ENCODE measurements around the gene PLAC8.
"Not testable (repeated sequence)": the region's sequence is repeated elsewhere in the genome, so short reads cannot be mapped to it uniquely, and the experiment has no call there.

PLAC8 gene

DNA sequence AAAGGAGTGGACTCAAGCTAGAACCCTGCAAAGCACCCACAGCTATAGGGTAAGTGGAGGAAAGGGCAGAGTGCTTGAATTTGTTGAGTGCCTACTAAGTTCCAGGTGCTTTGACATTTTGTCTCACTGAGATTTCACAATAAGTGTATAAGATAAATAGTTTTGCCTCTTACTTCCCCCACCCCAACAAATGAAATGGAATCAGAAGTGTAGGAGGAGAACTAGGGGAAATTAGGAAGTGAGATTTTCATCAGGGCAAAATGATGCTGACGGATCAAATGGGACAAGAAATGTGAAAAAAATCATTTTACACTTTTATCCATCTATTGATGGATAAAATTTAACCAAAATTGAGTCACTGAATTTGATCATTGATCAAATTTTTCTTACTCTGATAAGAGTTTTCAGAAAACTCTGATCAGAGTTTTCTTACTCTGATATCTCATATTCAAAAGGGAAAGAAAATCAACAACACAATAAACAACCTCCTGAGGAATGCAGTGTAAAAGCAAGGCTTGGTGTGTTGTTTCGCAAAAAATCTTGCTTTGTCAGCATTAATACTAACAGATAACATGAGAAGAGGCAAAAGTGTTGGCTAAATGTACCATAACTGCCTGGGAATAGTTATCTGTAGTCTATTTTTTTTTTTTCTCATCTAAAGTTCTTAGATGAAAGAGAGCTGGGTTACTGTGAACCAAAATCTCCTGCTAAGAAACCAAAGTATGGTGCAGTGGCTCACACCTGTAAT lies 24.9 kb downstream of the PLAC8 start:
- no peak overlapping the region for H3K4me3 ChIP-seq (ENCODE audit: control insufficient read depth, low read depth, low read length)
- TF ChIP-seq, protein P1, sequence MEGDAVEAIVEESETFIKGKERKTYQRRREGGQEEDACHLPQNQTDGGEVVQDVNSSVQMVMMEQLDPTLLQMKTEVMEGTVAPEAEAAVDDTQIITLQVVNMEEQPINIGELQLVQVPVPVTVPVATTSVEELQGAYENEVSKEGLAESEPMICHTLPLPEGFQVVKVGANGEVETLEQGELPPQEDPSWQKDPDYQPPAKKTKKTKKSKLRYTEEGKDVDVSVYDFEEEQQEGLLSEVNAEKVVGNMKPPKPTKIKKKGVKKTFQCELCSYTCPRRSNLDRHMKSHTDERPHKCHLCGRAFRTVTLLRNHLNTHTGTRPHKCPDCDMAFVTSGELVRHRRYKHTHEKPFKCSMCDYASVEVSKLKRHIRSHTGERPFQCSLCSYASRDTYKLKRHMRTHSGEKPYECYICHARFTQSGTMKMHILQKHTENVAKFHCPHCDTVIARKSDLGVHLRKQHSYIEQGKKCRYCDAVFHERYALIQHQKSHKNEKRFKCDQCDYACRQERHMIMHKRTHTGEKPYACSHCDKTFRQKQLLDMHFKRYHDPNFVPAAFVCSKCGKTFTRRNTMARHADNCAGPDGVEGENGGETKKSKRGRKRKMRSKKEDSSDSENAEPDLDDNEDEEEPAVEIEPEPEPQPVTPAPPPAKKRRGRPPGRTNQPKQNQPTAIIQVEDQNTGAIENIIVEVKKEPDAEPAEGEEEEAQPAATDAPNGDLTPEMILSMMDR (conservative IDR thresholded peaks at IDR 0.05; ENCODE audit: control insufficient read depth, insufficient read depth, low read depth, low read length): no peak
- no peak for DNase-seq (ENCODE audit: low read depth)

DNA sequence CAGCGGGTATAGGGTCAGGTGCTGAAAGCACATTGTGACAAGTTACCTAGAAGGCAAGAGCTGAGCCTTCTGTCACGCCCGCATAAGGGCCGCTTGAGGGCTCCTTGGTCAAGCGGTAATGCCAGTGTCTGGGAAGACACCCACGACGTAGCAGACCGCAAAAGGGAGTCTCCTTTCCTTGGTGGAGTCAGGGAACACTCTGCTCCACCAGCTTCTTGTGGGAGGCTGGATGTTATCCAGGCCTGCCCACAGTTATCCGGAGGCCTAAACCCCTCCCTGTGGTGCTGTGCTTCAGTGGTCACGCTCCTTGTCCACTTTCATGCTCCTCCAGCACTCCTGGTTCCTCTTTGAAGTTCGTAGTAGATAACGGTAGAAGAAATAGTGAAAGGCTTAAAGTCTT lies 29.6 kb downstream of the PLAC8 start:
- DNase-seq (ENCODE audit: low read depth); H3K4me3 ChIP-seq (ENCODE audit: control insufficient read depth, low read depth, low read length): not testable (repeated sequence)

DNA sequence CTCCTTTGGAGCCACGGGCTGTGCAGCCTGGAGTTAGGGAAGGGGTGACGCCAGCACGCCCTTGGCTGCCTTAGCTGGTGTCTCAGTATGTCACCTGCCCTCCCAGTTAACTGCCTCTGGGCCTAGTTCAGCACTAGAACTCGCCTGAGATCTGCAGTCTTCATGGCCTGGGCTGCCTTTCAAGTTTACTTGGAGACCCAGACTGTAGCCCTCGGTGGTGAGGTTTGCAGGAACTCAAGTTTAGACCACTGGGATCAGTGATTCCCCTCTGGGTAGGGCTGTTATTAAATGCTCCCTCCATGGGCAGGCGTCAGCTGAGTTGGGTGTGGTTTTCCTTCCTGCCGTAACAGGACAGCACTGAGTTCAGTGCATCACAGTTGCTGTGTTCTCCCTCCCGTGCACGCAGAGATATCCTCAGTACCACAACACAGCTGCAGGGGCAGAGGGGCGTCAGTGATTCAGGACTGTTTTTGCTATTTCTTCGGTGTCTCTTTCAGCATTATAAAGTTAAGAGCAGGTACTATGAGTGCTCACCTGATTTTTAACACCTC lies 30.5 kb downstream of the PLAC8 start:
- TF ChIP-seq, protein P1 (conservative IDR thresholded peaks at IDR 0.05; ENCODE audit: control insufficient read depth, insufficient read depth, low read depth, low read length): no peak
- DNase-seq (ENCODE audit: low read depth): no peak
- no peak overlapping the region for H3K4me3 ChIP-seq (ENCODE audit: control insufficient read depth, low read depth, low read length)

DNA sequence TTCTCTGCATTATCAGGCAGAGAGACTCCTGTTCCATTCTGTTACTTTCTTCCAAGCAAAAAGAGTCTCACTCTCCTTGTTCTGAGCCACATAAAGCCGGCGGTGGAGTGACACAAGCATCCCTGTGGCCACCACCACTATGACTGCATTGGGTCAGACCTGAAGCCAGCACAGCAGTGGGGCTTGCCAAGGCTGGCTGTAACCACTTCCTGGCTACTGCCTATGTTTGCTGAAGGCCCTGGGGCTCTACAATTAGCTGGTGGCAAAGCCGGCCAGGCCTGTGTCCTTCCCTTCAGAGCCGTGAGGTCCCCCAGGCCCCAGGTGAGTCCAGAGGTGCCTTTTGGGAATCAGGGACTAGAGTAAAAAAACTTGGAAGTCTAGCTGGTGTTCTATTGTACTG lies 31.8 kb downstream of the PLAC8 start:
- no peak for DNase-seq (ENCODE audit: low read depth)
- H3K4me3 ChIP-seq (ENCODE audit: control insufficient read depth, low read depth, low read length): no peak overlapping the region
- TF ChIP-seq, protein P1 (conservative IDR thresholded peaks at IDR 0.05; ENCODE audit: control insufficient read depth, insufficient read depth, low read depth, low read length): no peak

DNA sequence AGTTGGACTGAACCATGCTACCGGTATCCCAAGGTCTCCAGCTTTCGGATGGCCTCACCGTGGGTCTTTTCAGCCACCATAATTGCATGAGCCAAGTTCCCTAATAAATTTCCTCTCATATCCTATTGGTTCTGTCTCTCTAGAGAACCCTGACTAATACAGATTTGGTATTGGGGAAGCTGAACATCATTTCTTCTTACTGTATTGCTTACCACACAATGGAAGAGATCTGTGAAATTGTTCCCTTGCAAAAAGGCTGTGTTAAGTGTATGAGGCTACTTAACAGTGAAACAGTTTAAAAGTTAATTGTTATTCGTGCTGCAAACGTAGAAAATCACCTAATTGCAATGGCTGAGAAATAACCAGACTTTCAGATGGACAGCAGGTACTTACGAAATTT lies 34.0 kb downstream of the PLAC8 start:
- no peak for DNase-seq (ENCODE audit: low read depth)
- TF ChIP-seq, protein P1 (conservative IDR thresholded peaks at IDR 0.05; ENCODE audit: control insufficient read depth, insufficient read depth, low read depth, low read length): no peak
- no peak overlapping the region for H3K4me3 ChIP-seq (ENCODE audit: control insufficient read depth, low read depth, low read length)

DNA sequence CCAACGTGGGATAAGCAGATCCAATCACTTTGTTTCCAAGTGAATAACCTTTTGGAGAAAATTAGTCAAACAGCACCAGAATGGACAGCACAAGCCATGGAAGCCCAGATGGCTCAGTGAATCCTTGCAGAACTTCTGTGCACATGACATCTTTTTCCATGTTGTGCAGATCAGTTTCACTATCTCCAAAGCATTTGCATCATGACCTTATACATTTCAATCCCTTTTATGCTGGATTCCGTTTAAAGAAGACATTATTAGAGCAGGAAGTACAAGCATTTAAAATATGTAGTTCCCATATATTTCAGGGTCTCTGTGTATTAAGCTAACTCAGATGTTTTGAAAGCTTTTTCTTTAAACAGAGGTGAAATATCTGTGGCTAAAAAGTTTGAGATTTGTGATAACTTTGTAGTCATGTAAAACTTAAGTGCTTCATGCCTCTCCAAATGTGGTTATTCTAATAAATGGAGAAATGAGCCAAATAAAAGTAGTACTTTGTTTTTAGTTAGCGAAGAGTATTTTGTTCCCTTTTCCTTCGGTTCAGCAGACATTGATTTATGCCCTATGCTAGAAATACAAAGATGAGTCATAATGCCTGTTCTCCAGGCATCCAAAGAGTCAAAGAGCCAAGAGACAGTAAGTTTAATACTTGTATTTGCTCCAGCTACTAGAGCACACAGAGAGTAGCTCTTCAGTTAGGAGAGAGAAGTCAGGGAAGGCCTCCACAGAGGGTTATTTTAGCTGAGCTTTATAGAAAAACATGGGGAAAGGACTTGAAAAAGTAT lies 39.0 kb downstream of the PLAC8 start:
- DNase-seq (ENCODE audit: low read depth): peak; percentile 83
- TF ChIP-seq, protein P1 (conservative IDR thresholded peaks at IDR 0.05; ENCODE audit: control insufficient read depth, insufficient read depth, low read depth, low read length): no peak
- no peak overlapping the region for H3K4me3 ChIP-seq (ENCODE audit: control insufficient read depth, low read depth, low read length)

DNA sequence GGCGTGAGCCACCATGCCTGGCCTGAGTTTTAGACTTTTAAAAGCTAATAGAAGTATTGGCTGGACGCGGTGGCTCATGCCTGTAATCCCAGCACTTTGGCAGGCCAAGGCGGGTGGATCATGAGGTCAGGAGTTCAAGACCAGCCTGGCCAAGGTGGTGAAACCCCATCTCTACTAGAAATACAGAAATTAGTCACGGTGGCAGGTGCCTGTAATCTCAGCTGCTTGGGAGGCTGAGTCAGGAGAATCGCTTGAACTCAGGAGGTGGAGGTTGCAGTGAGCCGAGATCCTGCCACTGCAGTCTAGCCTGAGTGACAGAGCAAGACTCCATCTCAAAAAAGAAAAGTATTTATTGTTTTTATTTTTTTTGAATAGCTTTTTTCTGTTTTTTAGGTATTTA lies 39.7 kb downstream of the PLAC8 start:
- H3K4me3 ChIP-seq (ENCODE audit: control insufficient read depth, low read depth, low read length); DNase-seq (ENCODE audit: low read depth): not testable (repeated sequence)
